Measurements from ENCODE around the gene DLX3.

- TF ChIP-seq, protein P1, sequence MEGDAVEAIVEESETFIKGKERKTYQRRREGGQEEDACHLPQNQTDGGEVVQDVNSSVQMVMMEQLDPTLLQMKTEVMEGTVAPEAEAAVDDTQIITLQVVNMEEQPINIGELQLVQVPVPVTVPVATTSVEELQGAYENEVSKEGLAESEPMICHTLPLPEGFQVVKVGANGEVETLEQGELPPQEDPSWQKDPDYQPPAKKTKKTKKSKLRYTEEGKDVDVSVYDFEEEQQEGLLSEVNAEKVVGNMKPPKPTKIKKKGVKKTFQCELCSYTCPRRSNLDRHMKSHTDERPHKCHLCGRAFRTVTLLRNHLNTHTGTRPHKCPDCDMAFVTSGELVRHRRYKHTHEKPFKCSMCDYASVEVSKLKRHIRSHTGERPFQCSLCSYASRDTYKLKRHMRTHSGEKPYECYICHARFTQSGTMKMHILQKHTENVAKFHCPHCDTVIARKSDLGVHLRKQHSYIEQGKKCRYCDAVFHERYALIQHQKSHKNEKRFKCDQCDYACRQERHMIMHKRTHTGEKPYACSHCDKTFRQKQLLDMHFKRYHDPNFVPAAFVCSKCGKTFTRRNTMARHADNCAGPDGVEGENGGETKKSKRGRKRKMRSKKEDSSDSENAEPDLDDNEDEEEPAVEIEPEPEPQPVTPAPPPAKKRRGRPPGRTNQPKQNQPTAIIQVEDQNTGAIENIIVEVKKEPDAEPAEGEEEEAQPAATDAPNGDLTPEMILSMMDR (IDR thresholded peaks at IDR 0.05; ENCODE audit: borderline replicate concordance, extremely low read depth, low read length, poor library complexity, severe bottlenecking), result no peak
- TF ChIP-seq EZH2 (IDR thresholded peaks at IDR 0.05; ENCODE audit: borderline replicate concordance, low read depth, low read length, severe bottlenecking), result no peak
Measured at GRCh38 chr17:49966767-49967166, 28.3 kb downstream of the DLX3 start.

Data from DND-41 (cell line).